Ectodermal cell (in vitro differentiated cells): ENCODE results near the gene CEACAM19.
"Not testable (repeated sequence)": the region's sequence is repeated elsewhere in the genome, so short reads cannot be mapped to it uniquely, and the experiment has no call there.

Experiments used
- H3K27ac ChIP-seq: 2 replicates; pipeline ENCODE4 v1.7.0; 2013; ENCODE audit warnings: mild to moderate bottlenecking, low read depth, low read length; ENCODE audit not compliant: insufficient read depth, poor library complexity, severe bottlenecking
- H3K27me3 ChIP-seq: 2 replicates; pipeline ENCODE4 v1.7.0; 2013; ENCODE audit warnings: mild to moderate bottlenecking, low read length; ENCODE audit not compliant: insufficient read depth, control insufficient read depth, poor library complexity, severe bottlenecking
- H3K36me3 ChIP-seq: one replicate; pipeline ENCODE4 v1.7.0; 2013; ENCODE audit warnings: low read length; ENCODE audit not compliant: control insufficient read depth, insufficient read depth
- H3K4me1 ChIP-seq: one replicate; pipeline ENCODE4 v1.7.0; 2013; ENCODE audit warnings: low read length; ENCODE audit not compliant: control insufficient read depth, insufficient read depth
- H3K4me3 ChIP-seq: 2 replicates; pipeline ENCODE4 v1.7.0; 2013; ENCODE audit warnings: low read depth, low read length, control low read depth; ENCODE audit not compliant: insufficient read depth
- H3K9me3 ChIP-seq: 2 replicates; pipeline ENCODE4 v1.7.0; 2013; ENCODE audit warnings: mild to moderate bottlenecking, low read length, moderate library complexity; ENCODE audit not compliant: control insufficient read depth
- WGBS, 2 experiments: methylation state at CpG; one replicate each; pipeline ENCODE4 v1.1.7; 2013; ENCODE audit warnings: missing lambda C conversion rate in 2 of 2; 5-methylcytosine and 5-hydroxymethylcytosine counted together

The CEACAM19 gene

DNA sequence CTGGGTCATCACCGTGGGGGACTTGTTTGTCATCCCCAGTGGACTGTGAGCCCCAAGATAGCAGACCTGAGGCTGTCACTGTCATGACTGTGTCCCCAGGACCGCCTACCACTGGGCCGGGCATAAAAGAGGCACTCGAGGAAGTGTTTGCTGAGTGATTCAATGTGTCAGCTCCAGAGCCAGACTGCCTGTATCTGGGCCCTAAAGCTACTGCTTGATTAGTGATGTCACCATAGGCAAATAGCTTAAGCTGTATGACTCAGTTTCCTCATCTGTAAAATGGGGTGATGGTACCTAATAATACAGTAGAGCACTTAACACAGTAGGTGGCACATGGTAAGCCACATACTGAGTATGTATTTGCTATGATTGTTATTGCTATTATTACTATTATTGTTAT is 11.2 kb upstream of the CEACAM19 start:
- Histone ChIP-seq H3K36me3 (peaks cover 8% of the 10 kb centered on the region), H3K4me1 (no peaks in the 10 kb centered on the region), H3K27ac (no peak overlapping the region), H3K4me3 (no peak overlapping the region), H3K27me3 (no peaks in the 10 kb centered on the region), H3K9me3 (no peaks in the 10 kb centered on the region)
- 95 to 96% methylated on average over 4 of the region's 4 CpGs for WGBS, 2 experiments

DNA sequence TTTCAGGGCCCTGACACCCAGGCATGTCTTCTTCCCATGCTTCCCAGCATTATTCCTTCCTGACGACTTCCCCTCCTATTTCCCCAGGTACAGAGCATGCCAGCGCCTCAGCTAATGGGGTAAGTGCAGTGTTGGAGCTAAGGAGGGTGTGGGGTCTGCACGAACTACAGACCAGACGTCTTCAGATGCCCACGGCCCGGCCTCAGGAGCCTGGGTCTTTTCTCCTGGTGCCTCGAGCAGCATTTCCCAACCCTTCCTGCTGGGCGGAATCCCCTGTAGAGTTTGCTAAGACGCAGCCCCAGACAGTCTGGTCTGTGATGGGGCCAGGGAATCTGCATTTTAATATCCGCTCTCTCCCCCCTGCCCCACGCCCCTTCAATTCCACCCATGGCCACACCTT is 10.1 kb upstream of the CEACAM19 start:
- Histone ChIP-seq H3K27ac (no peak overlapping the region), H3K9me3 (no peaks in the 10 kb centered on the region), H3K27me3 (no peaks in the 10 kb centered on the region), H3K4me1 (no peaks in the 10 kb centered on the region), H3K36me3 (peaks cover 8% of the 10 kb centered on the region), H3K4me3 (no peak overlapping the region)
- 93 to 94% methylated on average over 11 of the region's 11 CpGs for WGBS, 2 experiments

DNA sequence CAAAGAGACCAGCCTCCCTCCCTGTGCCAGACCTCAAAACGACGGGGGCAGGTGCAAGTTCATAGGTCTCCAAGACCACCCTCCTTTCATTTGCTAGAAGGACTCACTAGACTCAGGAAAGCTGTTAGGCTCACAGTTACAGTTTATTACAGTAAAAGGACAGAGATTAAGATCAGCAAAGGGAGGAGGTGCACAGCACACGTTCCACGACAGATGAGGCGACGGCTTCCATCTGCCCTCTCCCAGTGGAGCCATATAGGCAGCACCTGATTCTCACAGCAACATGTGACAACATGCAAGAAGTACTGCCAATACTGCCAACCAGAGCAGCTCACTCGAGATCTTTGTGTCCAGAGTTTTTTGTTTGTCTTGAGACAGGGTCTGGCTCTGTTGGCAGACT is 9.4 kb upstream of the CEACAM19 start:
- Histone ChIP-seq H3K27ac (no peak overlapping the region), H3K4me1 (no peaks in the 10 kb centered on the region), H3K27me3 (no peaks in the 10 kb centered on the region), H3K36me3 (peaks cover 8% of the 10 kb centered on the region), H3K4me3 (no peak overlapping the region), H3K9me3 (no peaks in the 10 kb centered on the region)
- 92 to 94% methylated on average over 7 of the region's 7 CpGs for WGBS, 2 experiments

DNA sequence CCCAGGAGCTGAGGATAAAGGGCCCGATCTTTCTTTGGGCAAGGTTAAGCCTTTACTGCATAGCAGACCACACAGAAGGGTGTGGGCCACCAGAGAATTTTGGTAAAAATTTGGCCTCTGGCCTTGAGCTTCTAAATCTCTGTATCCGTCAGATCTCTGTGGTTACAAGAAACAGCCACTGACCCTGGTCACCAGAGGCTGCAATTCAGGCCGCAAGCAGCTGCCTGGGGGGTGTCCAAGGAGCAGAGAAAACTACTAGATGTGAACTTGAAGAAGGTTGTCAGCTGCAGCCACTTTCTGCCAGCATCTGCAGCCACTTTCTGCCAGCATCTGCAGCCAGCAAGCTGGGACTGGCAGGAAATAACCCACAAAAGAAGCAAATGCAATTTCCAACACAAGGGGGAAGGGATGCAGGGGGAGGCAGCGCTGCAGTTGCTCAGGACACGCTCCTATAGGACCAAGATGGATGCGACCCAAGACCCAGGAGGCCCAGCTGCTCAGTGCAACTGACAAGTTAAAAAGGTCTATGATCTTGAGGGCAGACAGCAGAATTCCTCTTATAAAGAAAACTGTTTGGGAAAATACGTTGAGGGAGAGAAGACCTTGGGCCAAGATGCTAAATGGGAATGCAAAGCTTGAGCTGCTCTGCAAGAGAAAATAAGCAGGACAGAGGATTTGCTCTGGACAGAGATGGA is 8.4 kb upstream of the CEACAM19 start:
- Histone ChIP-seq H3K4me3 (no peak overlapping the region), H3K4me1 (no peaks in the 10 kb centered on the region), H3K9me3 (no peaks in the 10 kb centered on the region), H3K27me3 (no peaks in the 10 kb centered on the region), H3K36me3 (peaks cover 8% of the 10 kb centered on the region), H3K27ac (no peak overlapping the region)
- 94 to 95% methylated on average over 7 of the region's 7 CpGs for whole genome bisulfite sequencing, 2 experiments

DNA sequence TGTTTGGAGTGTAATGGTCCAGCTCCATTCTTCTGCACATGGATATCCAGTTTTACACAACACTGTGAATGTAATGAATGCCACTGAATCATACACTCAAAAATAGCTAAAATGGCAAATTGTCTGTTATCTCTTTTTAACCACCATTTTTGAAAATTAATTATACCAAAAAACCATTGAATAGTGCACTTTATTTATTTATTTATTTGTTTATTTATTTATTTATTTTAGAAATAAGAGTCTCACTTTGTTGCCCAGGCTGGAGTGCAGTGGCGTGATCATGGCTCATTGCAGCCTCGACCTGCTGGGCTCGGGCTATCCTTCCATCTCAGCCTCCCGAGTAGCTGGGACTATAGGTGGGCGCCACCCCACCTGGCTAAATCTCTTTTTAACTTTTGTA is 7.3 kb upstream of the CEACAM19 start:
- 93 to 96% methylated on average over 5 of the region's 5 CpGs for WGBS, 2 experiments
- peaks cover 8% of the 10 kb centered on the region for H3K36me3 ChIP-seq
- H3K9me3 ChIP-seq, result no peaks in the 10 kb centered on the region
- H3K27me3 ChIP-seq, result no peaks in the 10 kb centered on the region
- H3K4me3 ChIP-seq, result no peak overlapping the region
- H3K27ac ChIP-seq, result no peak overlapping the region
- no peaks in the 10 kb centered on the region for H3K4me1 ChIP-seq

DNA sequence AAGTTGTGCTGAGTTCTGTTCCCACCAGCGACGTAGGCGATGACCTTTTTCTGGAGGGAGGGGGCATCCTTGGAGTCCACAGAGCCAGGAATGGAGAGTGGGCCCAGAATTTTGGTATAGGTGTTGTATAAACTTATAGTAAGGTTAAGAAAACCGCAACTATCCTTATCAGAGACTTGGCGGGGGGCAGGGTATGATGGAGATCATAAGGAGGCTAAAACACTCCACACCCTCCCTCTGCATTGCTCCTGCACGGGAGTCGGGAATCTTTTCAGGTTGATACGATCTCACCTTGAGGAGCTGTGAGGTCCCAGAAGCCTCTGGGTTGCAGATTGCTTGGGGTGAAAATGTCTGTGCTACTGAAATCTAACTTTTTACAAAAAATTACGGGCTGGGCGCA is 6.3 kb upstream of the CEACAM19 start:
- Histone ChIP-seq H3K9me3 (no peaks in the 10 kb centered on the region), H3K27ac (no peak overlapping the region), H3K4me3 (no peak overlapping the region), H3K27me3 (no peaks in the 10 kb centered on the region), H3K36me3 (peaks cover 8% of the 10 kb centered on the region), H3K4me1 (no peaks in the 10 kb centered on the region)
- WGBS, 2 experiments, result 90 to 93% methylated on average over 8 to 10 of the region's 10 CpGs

DNA sequence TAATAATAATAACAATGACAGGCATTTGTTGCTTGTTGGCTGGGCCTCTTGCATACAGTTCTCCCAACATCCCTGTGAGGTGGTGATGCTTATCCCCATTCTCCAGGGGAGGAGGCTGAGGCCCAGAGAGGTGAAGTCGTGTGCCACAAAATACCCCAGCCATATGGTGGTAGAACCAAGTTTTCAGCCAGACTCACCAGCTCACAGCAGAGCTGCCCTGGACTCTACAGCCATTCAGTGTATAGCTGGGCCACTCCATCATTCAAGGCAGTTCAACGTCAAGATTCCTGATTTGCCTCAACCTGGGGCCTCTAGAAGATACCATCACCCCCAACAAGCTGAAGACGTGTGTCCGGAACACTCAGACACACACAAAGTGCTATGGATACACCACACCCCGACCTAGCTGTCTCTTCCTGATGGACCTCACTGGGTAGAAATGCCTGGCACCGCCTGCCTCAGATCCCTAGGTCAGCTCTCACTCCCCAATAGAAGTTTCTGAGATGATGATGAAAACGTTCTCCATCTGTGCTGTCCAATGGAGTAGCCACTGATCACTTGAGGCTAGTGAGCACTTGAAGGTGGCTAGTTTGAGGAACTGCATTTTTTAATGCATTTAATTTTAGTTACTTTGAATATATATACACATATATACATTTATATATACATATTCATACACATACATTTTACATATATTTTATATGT is 4.3 kb upstream of the CEACAM19 start:
- Histone ChIP-seq H3K27me3 (no peaks in the 10 kb centered on the region), H3K36me3 (peaks cover 2% of the 10 kb centered on the region), H3K27ac (no peak overlapping the region), H3K4me3 (no peak overlapping the region), H3K4me1 (no peaks in the 10 kb centered on the region), H3K9me3 (no peaks in the 10 kb centered on the region)
- WGBS, 2 experiments, result 84 to 87% methylated on average over 7 of the region's 7 CpGs

DNA sequence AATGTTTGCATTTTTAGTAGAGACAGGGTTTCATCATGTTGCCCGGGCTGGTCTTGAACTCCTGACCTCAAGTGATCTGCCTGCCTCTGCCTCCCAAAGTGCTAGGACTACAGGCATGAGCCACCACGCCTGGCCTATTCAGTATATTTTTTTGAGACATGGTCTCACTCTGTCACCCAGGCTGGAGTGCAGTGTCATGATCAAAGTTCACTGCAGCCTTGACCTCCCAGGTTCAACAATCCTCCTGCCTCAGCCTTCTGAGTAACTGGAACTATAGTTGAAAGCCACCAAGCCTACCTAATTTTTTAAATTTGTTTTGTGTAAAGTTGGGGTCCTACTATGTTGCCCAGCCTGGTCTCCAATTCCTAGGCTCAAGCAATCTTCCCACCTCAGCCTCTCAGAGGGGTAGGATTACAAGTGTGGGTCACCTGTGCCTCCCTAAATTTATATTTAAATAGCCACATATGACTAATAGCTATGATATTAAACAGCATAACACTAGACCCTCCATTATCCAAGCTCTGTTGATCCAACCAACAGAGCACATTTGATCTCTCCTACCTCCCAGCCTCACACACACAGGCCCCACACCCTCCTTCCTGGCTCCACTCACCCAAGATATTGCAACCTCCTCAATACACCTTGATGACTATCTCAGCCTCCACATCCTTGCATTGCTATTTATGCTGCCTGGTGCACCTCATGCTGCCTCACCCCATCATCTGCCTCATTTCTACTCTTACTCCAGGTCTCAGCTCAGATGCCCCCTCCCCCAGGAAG is 2.1 kb upstream of the CEACAM19 start:
- Histone ChIP-seq H3K27me3 (no peaks in the 10 kb centered on the region), H3K4me3 (no peak overlapping the region), H3K4me1 (no peaks in the 10 kb centered on the region), H3K9me3 (no peaks in the 10 kb centered on the region), H3K36me3 (no peaks in the 10 kb centered on the region), H3K27ac (no peak overlapping the region)
- 88% methylated on average over 2 of the region's 2 CpGs for WGBS, 2 experiments

DNA sequence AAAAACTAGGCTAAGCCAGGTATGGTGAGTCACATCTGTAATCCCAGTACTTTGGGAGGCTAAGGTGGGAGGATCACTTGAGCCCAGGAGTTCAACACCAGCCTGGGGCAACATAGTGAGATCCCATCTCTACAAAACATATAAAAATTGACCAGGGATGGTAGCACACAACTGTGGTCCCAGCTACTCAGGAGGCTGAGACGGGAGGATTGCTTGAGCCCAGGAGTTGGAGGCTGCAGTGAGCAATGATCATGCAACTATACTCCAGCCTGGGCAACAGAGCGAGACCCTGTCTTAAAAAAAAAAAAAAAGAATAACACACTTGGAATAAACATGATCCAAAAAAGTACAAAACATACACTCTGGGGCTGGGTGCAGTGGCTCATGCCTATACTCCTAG is 1.3 kb upstream of the CEACAM19 start:
- not testable (repeated sequence) for H3K36me3 ChIP-seq, H3K4me1 ChIP-seq, H3K27me3 ChIP-seq, H3K27ac ChIP-seq, H3K9me3 ChIP-seq, H3K4me3 ChIP-seq
- WGBS, 2 experiments, result 84 to 86% methylated on average over 2 of the region's 2 CpGs

DNA sequence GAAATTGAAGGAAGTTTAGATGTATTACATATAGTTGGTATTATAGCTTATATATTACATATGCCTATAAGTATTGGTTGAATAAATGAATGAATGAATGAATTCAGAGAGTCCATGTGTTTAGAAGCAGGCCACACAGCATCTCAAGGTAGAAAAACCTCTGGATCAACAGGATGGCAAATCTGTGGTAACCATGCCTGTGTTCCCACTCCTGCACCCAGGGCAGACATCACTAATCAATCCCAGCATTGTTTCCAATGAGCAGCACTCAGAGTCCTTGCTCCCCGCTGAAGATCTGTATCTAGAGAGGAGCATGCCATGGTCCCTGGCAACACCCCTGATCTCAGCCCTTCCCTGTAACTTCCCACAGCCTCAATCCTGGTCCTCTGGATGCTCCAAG is 944 bp downstream of the CEACAM19 start:
- Histone ChIP-seq H3K4me3 (no peak overlapping the region), H3K27me3 (no peaks in the 10 kb centered on the region), H3K9me3 (no peaks in the 10 kb centered on the region), H3K36me3 (no peaks in the 10 kb centered on the region), H3K27ac (no peak overlapping the region), H3K4me1 (no peaks in the 10 kb centered on the region)
- WGBS, 2 experiments, result 73 to 89% methylated on average over 1 of the region's 1 CpG
